Esophagus squamous epithelium (tissue), 4 donors: ENCODE results near the gene PAPSS2.

Experiments
- POLR2A ChIP-seq, 4 donors: fragments of 450-650 bp; IDR thresholded peaks; one replicate each; pipeline ENCODE4 v1.6.1; 2017; ENCODE audit warnings: antibody characterized with exemption in 4 of 4, mild to moderate bottlenecking in 4 of 4, moderate library complexity in 3 of 4
- TF ChIP-seq, protein P1 (sequence below), 6 experiments: fragments of 450-650 bp in 4 of 6; fragments of 200-600 bp in 2 of 6; sonication (generic) in 2 of 6; IDR thresholded peaks; one replicate each; pipeline ENCODE4 v1.5.1; 2016 to 2019; ENCODE audit warnings: antibody characterized with exemption in 6 of 6, mild to moderate bottlenecking in 4 of 6, moderate library complexity in 4 of 6

DNA sequence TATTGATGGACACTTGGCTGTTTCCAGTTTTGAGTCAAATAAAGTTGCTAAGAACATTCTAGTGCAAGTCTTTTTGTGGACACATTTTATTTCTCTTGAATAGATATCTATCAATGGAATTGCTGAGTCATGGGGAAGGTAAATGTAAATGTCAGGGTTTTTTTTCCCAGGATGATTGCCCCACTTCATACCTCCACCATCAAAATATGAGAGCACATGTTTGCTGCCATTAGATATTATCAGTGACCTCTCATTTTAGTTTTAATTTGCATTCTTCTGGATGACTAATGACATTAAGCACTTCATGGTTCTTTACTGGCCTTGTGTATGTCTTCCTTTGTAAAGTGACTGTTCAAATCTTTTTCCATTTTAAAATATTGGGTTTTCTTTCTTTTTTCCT is 45.7 kb downstream of the PAPSS2 start:
- TF ChIP-seq, protein P1, sequence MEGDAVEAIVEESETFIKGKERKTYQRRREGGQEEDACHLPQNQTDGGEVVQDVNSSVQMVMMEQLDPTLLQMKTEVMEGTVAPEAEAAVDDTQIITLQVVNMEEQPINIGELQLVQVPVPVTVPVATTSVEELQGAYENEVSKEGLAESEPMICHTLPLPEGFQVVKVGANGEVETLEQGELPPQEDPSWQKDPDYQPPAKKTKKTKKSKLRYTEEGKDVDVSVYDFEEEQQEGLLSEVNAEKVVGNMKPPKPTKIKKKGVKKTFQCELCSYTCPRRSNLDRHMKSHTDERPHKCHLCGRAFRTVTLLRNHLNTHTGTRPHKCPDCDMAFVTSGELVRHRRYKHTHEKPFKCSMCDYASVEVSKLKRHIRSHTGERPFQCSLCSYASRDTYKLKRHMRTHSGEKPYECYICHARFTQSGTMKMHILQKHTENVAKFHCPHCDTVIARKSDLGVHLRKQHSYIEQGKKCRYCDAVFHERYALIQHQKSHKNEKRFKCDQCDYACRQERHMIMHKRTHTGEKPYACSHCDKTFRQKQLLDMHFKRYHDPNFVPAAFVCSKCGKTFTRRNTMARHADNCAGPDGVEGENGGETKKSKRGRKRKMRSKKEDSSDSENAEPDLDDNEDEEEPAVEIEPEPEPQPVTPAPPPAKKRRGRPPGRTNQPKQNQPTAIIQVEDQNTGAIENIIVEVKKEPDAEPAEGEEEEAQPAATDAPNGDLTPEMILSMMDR (IDR thresholded peaks at IDR 0.05), result no peak
- no peak for TF ChIP-seq POLR2A (IDR thresholded peaks at IDR 0.05)
